KMS-11 (cell line): Measurements from ENCODE around the gene GPS2.

Experiments
- H2AFZ ChIP-seq: fragments of 200-600 bp; sonication (generic); 2 replicates; pipeline ENCODE4 v1.6.1; 2016; ENCODE audit warnings: antibody characterized with exemption, mixed run types, low read depth
- H3K27ac ChIP-seq: fragments of 200-600 bp; sonication (generic); 2 replicates; pipeline ENCODE4 v1.6.1; 2016; ENCODE audit warnings: mild to moderate bottlenecking, mixed run types
- H3K27me3 ChIP-seq: fragments of 200-600 bp; sonication (generic); 2 replicates; pipeline ENCODE4 v1.6.1; 2017; ENCODE audit warnings: mild to moderate bottlenecking, low read depth, mixed run types, moderate library complexity; ENCODE audit not compliant: insufficient read depth
- H3K36me3 ChIP-seq: fragments of 200-600 bp; sonication (generic); 2 replicates; pipeline ENCODE4 v1.6.1; 2017; ENCODE audit warnings: mild to moderate bottlenecking, mixed run types; ENCODE audit not compliant: insufficient read depth
- H3K4me1 ChIP-seq: fragments of 200-600 bp; sonication (generic); 2 replicates; pipeline ENCODE4 v1.6.1; 2016; ENCODE audit warnings: mild to moderate bottlenecking, low read depth, mixed run types; ENCODE audit not compliant: poor library complexity, severe bottlenecking
- H3K4me2 ChIP-seq: fragments of 200-600 bp; sonication (generic); 2 replicates; pipeline ENCODE4 v1.7.0; 2016; ENCODE audit warnings: mild to moderate bottlenecking, mixed run types
- H3K4me3 ChIP-seq: fragments of 200-600 bp; sonication (generic); IDR thresholded peaks from 2 replicates; pipeline ENCODE4 v1.6.1; 2017; ENCODE audit warnings: low read depth, low read length, mixed read lengths; ENCODE audit not compliant: insufficient read depth
- H3K79me2 ChIP-seq: fragments of 200-600 bp; sonication (generic); 2 replicates; pipeline ENCODE4 v1.6.1; 2016; ENCODE audit warnings: low read depth, mixed run types; ENCODE audit not compliant: insufficient read depth
- H3K9ac ChIP-seq: fragments of 200-600 bp; sonication (generic); 2 replicates; pipeline ENCODE4 v1.6.1; 2016; ENCODE audit warnings: mild to moderate bottlenecking, mixed run types
- H4K20me1 ChIP-seq: fragments of 200-600 bp; sonication (generic); 2 replicates; pipeline ENCODE4 v1.6.1; 2016; ENCODE audit warnings: mild to moderate bottlenecking, mixed run types; ENCODE audit not compliant: insufficient read depth
- TF ChIP-seq, protein P1 (sequence below): fragments of 200-600 bp; sonication (generic); conservative IDR thresholded peaks from 2 replicates; pipeline ENCODE4 v1.6.1; 2017; ENCODE audit warnings: low read depth, mild to moderate bottlenecking, antibody characterized with exemption, low read length, moderate library complexity, mixed read lengths

The GPS2 gene, protein sequence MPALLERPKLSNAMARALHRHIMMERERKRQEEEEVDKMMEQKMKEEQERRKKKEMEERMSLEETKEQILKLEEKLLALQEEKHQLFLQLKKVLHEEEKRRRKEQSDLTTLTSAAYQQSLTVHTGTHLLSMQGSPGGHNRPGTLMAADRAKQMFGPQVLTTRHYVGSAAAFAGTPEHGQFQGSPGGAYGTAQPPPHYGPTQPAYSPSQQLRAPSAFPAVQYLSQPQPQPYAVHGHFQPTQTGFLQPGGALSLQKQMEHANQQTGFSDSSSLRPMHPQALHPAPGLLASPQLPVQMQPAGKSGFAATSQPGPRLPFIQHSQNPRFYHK

DNA sequence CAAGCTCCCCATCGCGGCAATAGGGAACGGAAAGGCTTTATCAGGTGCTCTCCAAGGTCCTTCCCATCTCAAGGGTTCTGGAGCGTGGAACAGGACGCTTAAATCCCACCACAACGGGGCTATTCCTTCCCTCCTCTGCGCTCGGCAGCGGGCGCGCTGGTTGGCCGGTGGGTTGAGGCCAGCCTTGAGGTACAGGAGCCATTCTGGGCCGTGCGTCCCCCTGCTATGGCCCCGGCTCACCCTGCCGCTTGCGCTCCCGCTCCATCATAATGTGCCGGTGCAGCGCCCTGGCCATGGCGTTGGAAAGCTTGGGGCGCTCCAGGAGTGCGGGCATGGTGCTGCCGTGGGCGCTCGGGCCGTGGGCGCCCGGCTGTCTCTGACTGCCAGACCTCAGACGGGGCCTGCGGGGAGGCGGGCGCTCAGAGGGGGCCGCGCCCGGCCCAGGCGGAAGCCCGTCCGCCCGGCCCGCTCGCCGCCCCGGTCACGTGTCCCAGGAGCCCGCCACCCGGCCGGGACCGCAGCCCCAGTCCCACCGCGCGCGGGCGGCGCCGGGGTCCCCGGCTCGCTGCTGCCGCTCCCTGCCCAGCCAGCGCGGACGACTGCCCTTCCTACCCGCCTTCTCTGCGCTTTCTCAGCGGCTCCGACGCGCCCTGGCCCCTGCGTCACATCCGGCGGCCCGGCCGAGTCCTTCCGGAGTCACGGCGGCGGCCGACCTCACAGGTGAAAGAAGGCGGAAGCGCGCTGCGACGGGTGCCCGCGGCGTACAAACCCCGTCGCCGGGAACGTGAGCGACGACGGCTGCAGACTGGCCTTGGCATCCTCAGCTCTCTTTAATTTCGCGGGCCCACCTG is at the start of gene GPS2:
Gene GPS2, minus strand, starts transcription at position 642 of the 851 bp plus-strand sequence. Its CDS starts 308 bp downstream, at position 334.
- Histone ChIP-seq H3K79me2 (peaks cover 7% of the 10 kb centered on the region; the same call in 1 of the 2 replicates), H3K4me3 (no peak within 1 kb of the TSS), H4K20me1 (no peaks in the 10 kb centered on the region), H2AFZ (no peak within 1 kb of the TSS), H3K27ac (no peak within 1 kb of the TSS), H3K9ac (no peak within 1 kb of the TSS), H3K4me1 (peaks cover 3% of the 10 kb centered on the region), H3K36me3 (no peaks in the 10 kb centered on the region), H3K4me2 (no peak within 1 kb of the TSS; the same call in 1 of the 2 replicates), H3K27me3 (no peaks in the 10 kb centered on the region)
- TF ChIP-seq, protein P1, sequence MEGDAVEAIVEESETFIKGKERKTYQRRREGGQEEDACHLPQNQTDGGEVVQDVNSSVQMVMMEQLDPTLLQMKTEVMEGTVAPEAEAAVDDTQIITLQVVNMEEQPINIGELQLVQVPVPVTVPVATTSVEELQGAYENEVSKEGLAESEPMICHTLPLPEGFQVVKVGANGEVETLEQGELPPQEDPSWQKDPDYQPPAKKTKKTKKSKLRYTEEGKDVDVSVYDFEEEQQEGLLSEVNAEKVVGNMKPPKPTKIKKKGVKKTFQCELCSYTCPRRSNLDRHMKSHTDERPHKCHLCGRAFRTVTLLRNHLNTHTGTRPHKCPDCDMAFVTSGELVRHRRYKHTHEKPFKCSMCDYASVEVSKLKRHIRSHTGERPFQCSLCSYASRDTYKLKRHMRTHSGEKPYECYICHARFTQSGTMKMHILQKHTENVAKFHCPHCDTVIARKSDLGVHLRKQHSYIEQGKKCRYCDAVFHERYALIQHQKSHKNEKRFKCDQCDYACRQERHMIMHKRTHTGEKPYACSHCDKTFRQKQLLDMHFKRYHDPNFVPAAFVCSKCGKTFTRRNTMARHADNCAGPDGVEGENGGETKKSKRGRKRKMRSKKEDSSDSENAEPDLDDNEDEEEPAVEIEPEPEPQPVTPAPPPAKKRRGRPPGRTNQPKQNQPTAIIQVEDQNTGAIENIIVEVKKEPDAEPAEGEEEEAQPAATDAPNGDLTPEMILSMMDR = no peak

DNA sequence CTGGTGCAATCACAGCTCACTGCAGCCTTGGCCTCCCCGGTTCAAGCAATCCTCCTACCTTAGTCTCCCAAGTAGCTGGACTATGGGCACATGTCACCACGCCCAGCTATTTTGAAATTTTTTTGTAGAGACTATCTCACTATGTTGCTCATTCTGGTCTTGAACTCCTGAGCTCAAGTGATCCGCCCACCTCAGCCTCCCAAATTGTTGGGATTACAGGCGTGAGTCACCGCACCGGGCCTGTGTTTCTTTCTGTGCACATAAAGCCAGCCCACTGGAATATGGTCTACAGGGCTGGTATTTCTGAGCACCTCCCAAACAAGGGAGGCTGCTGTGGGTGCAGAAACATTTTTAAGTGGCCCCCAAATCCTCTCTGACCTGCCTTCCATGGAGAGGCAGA is 48.2 kb upstream of the GPS2 start:
- Histone ChIP-seq H3K9ac (no peak overlapping the region), H2AFZ (no peak overlapping the region), H3K27ac (no peak overlapping the region), H3K79me2 (no peaks in the 10 kb centered on the region), H3K4me2 (no peak overlapping the region), H3K4me1 (no peaks in the 10 kb centered on the region), H4K20me1 (no peaks in the 10 kb centered on the region), H3K4me3 (no peak overlapping the region), H3K27me3 (no peaks in the 10 kb centered on the region), H3K36me3 (no peaks in the 10 kb centered on the region)
- TF ChIP-seq, protein P1 = no peak

DNA sequence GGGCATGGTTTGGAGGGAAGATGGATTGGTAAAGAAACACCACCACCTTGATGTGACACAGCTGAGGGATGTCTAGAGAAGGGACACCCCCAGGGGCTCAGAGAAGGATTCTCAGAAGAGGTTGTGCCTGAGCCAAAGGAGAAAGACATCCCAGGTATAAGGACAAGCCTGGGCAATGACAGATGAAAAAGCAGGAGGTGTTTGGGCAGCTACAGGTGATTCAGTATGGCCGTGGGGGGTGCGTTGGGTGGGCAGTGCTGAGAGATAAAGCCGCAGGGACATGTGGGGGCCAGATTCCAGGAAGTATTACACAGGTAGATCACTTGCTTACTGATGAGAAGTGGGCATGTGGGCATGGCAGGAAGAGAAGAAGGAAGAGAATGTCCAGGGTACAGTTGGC is 46.7 kb upstream of the GPS2 start:
- no peak overlapping the region for H3K4me2 ChIP-seq
- H3K27ac ChIP-seq = no peak overlapping the region
- no peaks in the 10 kb centered on the region for H3K27me3 ChIP-seq
- no peaks in the 10 kb centered on the region for H3K36me3 ChIP-seq
- no peak overlapping the region for H3K9ac ChIP-seq
- H3K4me3 ChIP-seq = no peak overlapping the region
- TF ChIP-seq, protein P1 = no peak
- H3K4me1 ChIP-seq = no peaks in the 10 kb centered on the region
- H2AFZ ChIP-seq = no peak overlapping the region
- H3K79me2 ChIP-seq = no peaks in the 10 kb centered on the region
- H4K20me1 ChIP-seq = no peaks in the 10 kb centered on the region

DNA sequence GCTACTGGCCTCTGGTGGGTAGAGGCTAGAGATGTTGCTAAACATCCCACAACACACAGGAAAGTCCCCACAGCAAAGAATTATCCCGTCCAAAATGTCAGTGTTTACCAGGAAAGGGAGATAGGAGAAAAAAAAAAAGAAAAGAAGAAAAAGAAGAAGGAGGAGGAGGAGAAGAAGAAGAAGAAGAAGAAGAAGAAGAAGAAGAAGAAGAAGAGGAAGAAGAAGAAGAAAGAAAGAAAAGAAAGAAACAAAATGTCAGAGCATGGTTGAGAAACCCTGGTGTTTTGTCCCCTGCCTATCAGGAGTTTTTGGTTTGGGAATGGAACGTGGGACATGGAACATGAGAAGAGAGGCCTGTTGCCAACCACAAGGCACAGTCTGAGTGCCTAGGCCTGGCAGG is 42.2 kb upstream of the GPS2 start:
- Histone ChIP-seq H3K4me1 (no peaks in the 10 kb centered on the region), H4K20me1 (no peaks in the 10 kb centered on the region), H3K9ac (no peak overlapping the region), H3K4me2 (no peak overlapping the region), H3K27me3 (no peaks in the 10 kb centered on the region), H3K79me2 (no peaks in the 10 kb centered on the region), H3K4me3 (no peak overlapping the region), H3K27ac (no peak overlapping the region), H2AFZ (no peak overlapping the region), H3K36me3 (no peaks in the 10 kb centered on the region)
- TF ChIP-seq, protein P1 = no peak
